Sigmoid colon (tissue), 7 donors: ENCODE data around the gene KCNJ15. TPM values are rescaled to one million over a fixed set of nuclear protein-coding genes. Genes with fewer than 3 reads are reported as not detected.

Source experiments
- DNase-seq: peaks from one replicate; pipeline ENCODE4 v3.0.0-alpha.2; 2019
- H3K27ac ChIP-seq, 4 donors: fragments of 200-600 bp; sonication (generic); one replicate each; pipeline ENCODE4 v1.5.1; 2016 to 2019; ENCODE audit warnings: mild to moderate bottlenecking in 1 of 4
- H3K27me3 ChIP-seq, 3 donors: fragments of 200-600 bp; sonication (generic); one replicate each; pipeline ENCODE4 v1.5.1; 2019; ENCODE audit warnings: mild to moderate bottlenecking in 1 of 3
- H3K36me3 ChIP-seq, 4 donors: fragments of 200-600 bp; sonication (generic); one replicate each; pipeline ENCODE4 v1.5.1; 2016 to 2019
- H3K4me1 ChIP-seq, 4 donors: fragments of 200-600 bp; sonication (generic); one replicate each; pipeline ENCODE4 v1.5.1; 2017 to 2019
- H3K4me3 ChIP-seq, 4 donors: fragments of 200-600 bp; sonication (generic); one replicate each; pipeline ENCODE4 v1.5.1; 2017 to 2019; ENCODE audit warnings: mild to moderate bottlenecking in 2 of 4, moderate library complexity in 1 of 4
- H3K9me3 ChIP-seq, 4 donors: fragments of 200-600 bp in 3 of 4; sonication (generic) in 3 of 4; one replicate each; pipeline versions ENCODE4 v1.5.1 to v1.6.1; 2013 to 2019
- CTCF ChIP-seq, 4 experiments: fragments of 450-650 bp in 3 of 4; fragments of 200-600 bp in 1 of 4; IDR thresholded peaks; one replicate each; pipeline ENCODE4 v1.5.1; 2016 to 2019; ENCODE audit warnings: antibody characterized with exemption in 4 of 4, mild to moderate bottlenecking in 3 of 4, moderate library complexity in 2 of 4
- EP300 ChIP-seq, 4 donors: sonication (generic); formaldehyde crosslinking; IDR thresholded peaks; one replicate each; pipeline ENCODE4 v1.6.1; 2017; ENCODE audit warnings: antibody characterized with exemption in 4 of 4
- POLR2A ChIP-seq, 2 donors: fragments of 450-650 bp; IDR thresholded peaks; one replicate each; pipeline ENCODE4 v1.6.1; 2016; ENCODE audit warnings: antibody characterized with exemption in 2 of 2, mild to moderate bottlenecking in 2 of 2, moderate library complexity in 2 of 2
- POLR2AphosphoS5 ChIP-seq, 4 donors: sonication (generic); formaldehyde crosslinking; IDR thresholded peaks; one replicate each; pipeline ENCODE4 v1.6.1; 2017; ENCODE audit warnings: antibody characterized with exemption in 4 of 4
- WGBS, 2 donors: extraction: QIAGEN DNeasy Blood & Tissue Kit; methylation state at CpG; one replicate each; pipeline ENCODE4 v1.1.7; 2013; 5-methylcytosine and 5-hydroxymethylcytosine counted together
- intact Hi-C: fragments of 100-400 bp; cut with DNase I; formaldehyde crosslinking; loops from one replicate; pipeline ENCODE4 v1.15.1; 2023
- polyA plus RNA-seq, 3 donors: library from polyadenylated mRNA; stranded (reverse); fragments of 200-250 nt; gene quantifications; one replicate each; pipeline ENCODE4 v1.2.3, GENCODE V29; 2013
- total RNA-seq, 4 donors: library from RNA; depleted of rRNA; stranded (reverse); fragments of >200 nt; gene quantifications; one replicate each; pipeline ENCODE4 v1.1.0, GENCODE V29; 2016
- donor health status: healthy with polysubstance abuse.
- donor health status: Bipolar disorder and iron deficiency.
- donor health status: healthy.

Gene KCNJ15
- total and polyA plus RNA-seq, 7 donors = 0.22 to 0.60 (median 0.49) TPM; not detected in 4

- Histone ChIP-seq H3K27ac (no peak overlapping the region), H3K4me1 (no peaks in the 10 kb centered on the region), H3K4me3 (no peak overlapping the region), H3K9me3 (no peaks in the 10 kb centered on the region), H3K27me3 (peaks cover 0 to under 1% (median 0%) of the 10 kb centered on the region in 3 donors), H3K36me3 (no peaks in the 10 kb centered on the region)
- WGBS, 2 donors = 86 to 88% methylated on average over 3 of the region's 3 CpGs
- DNase-seq = no peak
- TF ChIP-seq POLR2A (IDR thresholded peaks at IDR 0.05) (no peak), CTCF (IDR thresholded peaks at IDR 0.05) (no peak), POLR2AphosphoS5 (IDR thresholded peaks at IDR 0.05) (no peak), EP300 (IDR thresholded peaks at IDR 0.05) (no peak)
- intact Hi-C loops = no loop called here
These were observed 7.0 kb upstream of the KCNJ15 start for GRCh38 chr21:38249696-38250278.

- 27 to 61% methylated on average over 7 of the region's 7 CpGs for WGBS, 2 donors
- H3K4me1 ChIP-seq = no peaks in the 10 kb centered on the region
- H3K27ac ChIP-seq = no peak overlapping the region
These were observed 5.8 kb upstream of the KCNJ15 start for GRCh38 chr21:38250991-38251418.

GRCh38 chr21:38254970-38255369, 1.8 kb upstream of the KCNJ15 start:
- 56 to 81% methylated on average over 3 of the region's 3 CpGs for WGBS, 2 donors

More at GRCh38 chr21:38250991-38251418, 5.8 kb upstream of the KCNJ15 start:
- DNase-seq = no peak
- Histone ChIP-seq H3K36me3 (no peaks in the 10 kb centered on the region), H3K27me3 (peaks cover 0 to 12% (median 0%) of the 10 kb centered on the region in 3 donors), H3K4me3 (no peak overlapping the region), H3K9me3 (no peaks in the 10 kb centered on the region)
- no peak for TF ChIP-seq CTCF (IDR thresholded peaks at IDR 0.05)
- TF ChIP-seq POLR2AphosphoS5 (IDR thresholded peaks at IDR 0.05) = no peak
- no peak for TF ChIP-seq POLR2A (IDR thresholded peaks at IDR 0.05)
- no peak for TF ChIP-seq EP300 (IDR thresholded peaks at IDR 0.05)
- intact Hi-C loops = no loop called here

GRCh38 chr21:38255571-38256117, 1.1 kb upstream of the KCNJ15 start:
- no peak overlapping the region for H3K27ac ChIP-seq

More at GRCh38 chr21:38254970-38255369, 1.8 kb upstream of the KCNJ15 start:
- Histone ChIP-seq H3K36me3 (no peaks in the 10 kb centered on the region), H3K27me3 (peaks cover 0 to 33% (median 0%) of the 10 kb centered on the region in 3 donors), H3K9me3 (no peaks in the 10 kb centered on the region), H3K4me1 (no peaks in the 10 kb centered on the region), H3K4me3 (no peak overlapping the region), H3K27ac (no peak overlapping the region)
- no peak for DNase-seq
- intact Hi-C loops = no loop called here
- TF ChIP-seq POLR2A (IDR thresholded peaks at IDR 0.05) = no peak
- no peak for TF ChIP-seq CTCF (IDR thresholded peaks at IDR 0.05)
- no peak for TF ChIP-seq POLR2AphosphoS5 (IDR thresholded peaks at IDR 0.05)
- no peak for TF ChIP-seq EP300 (IDR thresholded peaks at IDR 0.05)

More at GRCh38 chr21:38255571-38256117, 1.1 kb upstream of the KCNJ15 start:
- TF ChIP-seq CTCF (IDR thresholded peaks at IDR 0.05) (no peak), POLR2AphosphoS5 (IDR thresholded peaks at IDR 0.05) (no peak), POLR2A (IDR thresholded peaks at IDR 0.05) (no peak), EP300 (IDR thresholded peaks at IDR 0.05) (no peak)
- no peaks in the 10 kb centered on the region for H3K36me3 ChIP-seq
- H3K9me3 ChIP-seq = no peaks in the 10 kb centered on the region
- peaks cover 0 to 36% (median 0%) of the 10 kb centered on the region in 3 donors for H3K27me3 ChIP-seq
- intact Hi-C loops = no loop called here
- H3K4me1 ChIP-seq = no peaks in the 10 kb centered on the region
- H3K4me3 ChIP-seq = no peak overlapping the region
- no peak for DNase-seq
- 81 to 84% methylated on average over 9 of the region's 9 CpGs for WGBS, 2 donors
